Fibroblast of peridontal ligament (primary cell): ENCODE data around the gene RPL27A.
A peak's percentile ranks its signal among the peaks of the same experiment; 100 is the strongest.

Experiments
- DNase-seq: peaks from one replicate; pipeline ENCODE4 v3.0.0-alpha.2; 2010; ENCODE audit errors: extremely low read depth

Gene RPL27A

GRCh38 chr11:8699903-8700302 lies 17.3 kb downstream of the RPL27A start:
- DNase-seq = peak; percentile 63

GRCh38 chr11:8701891-8702597 lies 19.5 kb downstream of the RPL27A start:
- DNase-seq = no peak

- DNase-seq = no peak
Measured at GRCh38 chr11:8702598-8702915, 20.0 kb downstream of the RPL27A start.

GRCh38 chr11:8704136-8704535 lies 21.5 kb downstream of the RPL27A start:
- no peak for DNase-seq

- no peak for DNase-seq
Measured at GRCh38 chr11:8705146-8705545, 22.6 kb downstream of the RPL27A start.

- no peak for DNase-seq
Measured at GRCh38 chr11:8706673-8707432, 24.3 kb downstream of the RPL27A start.

GRCh38 chr11:8707541-8708191 lies 25.1 kb downstream of the RPL27A start:
- no peak for DNase-seq

- peak; percentile 99 for DNase-seq
Measured at GRCh38 chr11:8709002-8709672, 26.5 kb downstream of the RPL27A start.

- no peak for DNase-seq
Measured at GRCh38 chr11:8709777-8710176, 27.2 kb downstream of the RPL27A start.

GRCh38 chr11:8711895-8712442 lies 29.4 kb downstream of the RPL27A start:
- no peak for DNase-seq

- DNase-seq = no peak
Measured at GRCh38 chr11:8712506-8712905, 29.9 kb downstream of the RPL27A start.

GRCh38 chr11:8713760-8714454 lies 31.3 kb downstream of the RPL27A start:
- no peak for DNase-seq

- no peak for DNase-seq
Measured at GRCh38 chr11:8714622-8715225, 32.1 kb downstream of the RPL27A start.

- no peak for DNase-seq
Measured at GRCh38 chr11:8715501-8715900, 32.9 kb downstream of the RPL27A start.

GRCh38 chr11:8717544-8717875 lies 34.9 kb downstream of the RPL27A start:
- no peak for DNase-seq

GRCh38 chr11:8717876-8718753 lies 35.5 kb downstream of the RPL27A start:
- peak; percentile 93 for DNase-seq

- DNase-seq = peak; percentile 88
Measured at GRCh38 chr11:8719211-8719649, 36.6 kb downstream of the RPL27A start.

- DNase-seq = no peak
Measured at GRCh38 chr11:8719721-8720120, 37.1 kb downstream of the RPL27A start.

- DNase-seq = no peak
Measured at GRCh38 chr11:8720352-8720751, 37.8 kb downstream of the RPL27A start.
